BLaER1 (cell line): ENCODE results near the gene DCAF7.

Source experiments
- H3K27ac ChIP-seq: shearing (Covaris generic); formaldehyde crosslinking; 2 replicates; pipeline ENCODE4 v1.8.1; 2022
- H3K27me3 ChIP-seq: shearing (Covaris generic); formaldehyde crosslinking; 2 replicates; pipeline ENCODE4 v1.8.1; 2022
- H3K36me3 ChIP-seq: shearing (Covaris generic); formaldehyde crosslinking; 2 replicates; pipeline ENCODE4 v1.8.1; 2022
- H3K4me1 ChIP-seq: shearing (Covaris generic); formaldehyde crosslinking; 2 replicates; pipeline ENCODE4 v1.8.1; 2022
- H3K4me2 ChIP-seq: shearing (Covaris generic); formaldehyde crosslinking; 2 replicates; pipeline ENCODE4 v1.8.1; 2022
- H3K4me3 ChIP-seq: shearing (Covaris generic); formaldehyde crosslinking; 2 replicates; pipeline ENCODE4 v1.8.1; 2022
- H3K9ac ChIP-seq: shearing (Covaris generic); formaldehyde crosslinking; 2 replicates; pipeline ENCODE4 v1.8.1; 2022
- H3K9me3 ChIP-seq: shearing (Covaris generic); formaldehyde crosslinking; 2 replicates; pipeline ENCODE4 v1.8.1; 2022
- H4K20me1 ChIP-seq: shearing (Covaris generic); formaldehyde crosslinking; 2 replicates; pipeline ENCODE4 v1.8.1; 2022
- Cebpa-rat ChIP-seq: shearing (Covaris generic); IDR thresholded peaks from 2 replicates; pipeline ENCODE4 v1.8.1; 2022

The DCAF7 gene

DNA sequence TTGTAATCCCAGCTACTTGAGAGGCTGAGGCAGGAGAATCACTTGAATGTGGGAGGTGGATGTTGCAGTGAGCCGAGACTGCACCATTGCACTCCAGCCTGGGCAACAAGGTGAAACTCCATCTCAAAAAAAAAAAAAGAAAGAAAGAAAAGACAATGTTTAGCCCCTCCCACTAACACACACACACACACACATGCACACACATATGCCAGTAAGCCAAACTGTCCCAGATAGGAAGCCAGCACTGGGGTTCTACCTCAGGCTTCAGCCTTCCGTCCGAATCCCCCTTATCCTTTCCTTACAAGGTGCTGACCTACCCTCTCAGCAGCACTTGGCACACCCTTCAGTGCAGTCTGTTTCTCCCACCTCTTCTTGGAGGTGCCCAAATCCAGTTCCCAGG lies 35.8 kb upstream of the DCAF7 start:
- H3K4me2 ChIP-seq = no peak overlapping the region

GRCh38 chr17:63514974-63515373 lies 35.3 kb upstream of the DCAF7 start:
- no peak overlapping the region for H3K4me3 ChIP-seq
- no peaks in the 10 kb centered on the region for H3K27me3 ChIP-seq
- no peak for TF ChIP-seq Cebpa-rat
- no peaks in the 10 kb centered on the region for H4K20me1 ChIP-seq
- H3K27ac ChIP-seq = no peak overlapping the region
- H3K4me2 ChIP-seq = no peak overlapping the region
- H3K4me1 ChIP-seq = no peaks in the 10 kb centered on the region
- H3K9me3 ChIP-seq = no peaks in the 10 kb centered on the region
- no peak overlapping the region for H3K9ac ChIP-seq
- no peaks in the 10 kb centered on the region for H3K36me3 ChIP-seq

More for the DNA sequence above, 35.8 kb upstream of the DCAF7 start:
- Histone ChIP-seq H3K27me3 (no peaks in the 10 kb centered on the region), H3K4me3 (no peak overlapping the region), H3K4me1 (no peaks in the 10 kb centered on the region), H3K27ac (no peak overlapping the region), H3K9me3 (no peaks in the 10 kb centered on the region), H4K20me1 (no peaks in the 10 kb centered on the region), H3K9ac (no peak overlapping the region), H3K36me3 (no peaks in the 10 kb centered on the region)
- no peak for TF ChIP-seq Cebpa-rat

- Histone ChIP-seq H3K4me3 (no peak overlapping the region), H4K20me1 (no peaks in the 10 kb centered on the region; the same call in 1 of the 2 replicates), H3K9me3 (no peaks in the 10 kb centered on the region), H3K36me3 (no peaks in the 10 kb centered on the region), H3K4me2 (no peak overlapping the region), H3K27me3 (no peaks in the 10 kb centered on the region), H3K27ac (no peak overlapping the region), H3K4me1 (no peaks in the 10 kb centered on the region), H3K9ac (no peak overlapping the region)
- TF ChIP-seq Cebpa-rat = no peak
Observed at GRCh38 chr17:63515426-63515825, 34.9 kb upstream of the DCAF7 start.

- Histone ChIP-seq H3K9ac (no peak overlapping the region), H3K27ac (no peak overlapping the region), H3K9me3 (no peaks in the 10 kb centered on the region), H3K27me3 (no peaks in the 10 kb centered on the region), H3K4me2 (no peak overlapping the region), H3K36me3 (no peaks in the 10 kb centered on the region), H4K20me1 (peaks cover 13% of the 10 kb centered on the region; the same call in 1 of the 2 replicates), H3K4me1 (no peaks in the 10 kb centered on the region), H3K4me3 (no peak overlapping the region)
- TF ChIP-seq Cebpa-rat = no peak
Observed at GRCh38 chr17:63516910-63517824, 33.1 kb upstream of the DCAF7 start.

DNA sequence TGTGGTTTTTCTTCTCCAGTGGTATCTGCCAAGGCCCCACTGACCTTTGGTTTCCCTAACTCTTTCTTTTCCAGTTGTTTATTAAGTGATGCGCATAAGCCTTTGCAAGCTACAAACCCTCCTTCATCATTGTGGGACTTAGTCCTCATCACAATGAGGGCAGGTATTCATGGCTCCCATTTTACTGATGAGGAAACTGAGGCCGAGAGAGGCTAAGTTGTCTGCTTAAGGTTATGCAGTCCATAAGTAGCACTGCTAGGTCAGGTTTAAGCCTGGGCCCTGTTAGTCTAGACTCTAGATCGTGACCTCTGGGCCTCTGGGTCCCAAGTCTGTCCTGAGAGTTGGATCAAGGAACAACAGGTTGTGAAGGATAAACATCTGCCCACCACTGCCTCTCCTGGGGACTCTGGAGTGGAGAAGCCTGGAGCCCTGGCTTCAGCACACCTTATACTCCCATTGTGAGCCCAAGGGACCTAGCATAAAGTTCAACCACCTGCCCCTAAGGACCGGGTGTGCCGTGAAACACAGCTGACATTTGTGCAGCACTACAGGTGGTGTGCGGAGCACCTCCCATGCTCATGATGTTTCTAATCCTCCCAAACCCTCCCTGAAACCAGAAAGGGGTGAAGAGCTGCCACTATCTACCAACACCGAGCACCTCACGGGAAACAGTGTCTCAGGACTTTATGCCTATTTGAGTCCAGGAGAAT lies 32.3 kb upstream of the DCAF7 start:
- no peaks in the 10 kb centered on the region for H3K4me1 ChIP-seq
- H3K4me2 ChIP-seq = no peak overlapping the region
- no peak for TF ChIP-seq Cebpa-rat
- no peak overlapping the region for H3K9ac ChIP-seq
- H3K27me3 ChIP-seq = no peaks in the 10 kb centered on the region
- no peak overlapping the region for H3K4me3 ChIP-seq
- H3K9me3 ChIP-seq = no peaks in the 10 kb centered on the region
- no peaks in the 10 kb centered on the region for H3K36me3 ChIP-seq
- H4K20me1 ChIP-seq = peaks cover 19% of the 10 kb centered on the region; the same call in 1 of the 2 replicates
- H3K27ac ChIP-seq = no peak overlapping the region

DNA sequence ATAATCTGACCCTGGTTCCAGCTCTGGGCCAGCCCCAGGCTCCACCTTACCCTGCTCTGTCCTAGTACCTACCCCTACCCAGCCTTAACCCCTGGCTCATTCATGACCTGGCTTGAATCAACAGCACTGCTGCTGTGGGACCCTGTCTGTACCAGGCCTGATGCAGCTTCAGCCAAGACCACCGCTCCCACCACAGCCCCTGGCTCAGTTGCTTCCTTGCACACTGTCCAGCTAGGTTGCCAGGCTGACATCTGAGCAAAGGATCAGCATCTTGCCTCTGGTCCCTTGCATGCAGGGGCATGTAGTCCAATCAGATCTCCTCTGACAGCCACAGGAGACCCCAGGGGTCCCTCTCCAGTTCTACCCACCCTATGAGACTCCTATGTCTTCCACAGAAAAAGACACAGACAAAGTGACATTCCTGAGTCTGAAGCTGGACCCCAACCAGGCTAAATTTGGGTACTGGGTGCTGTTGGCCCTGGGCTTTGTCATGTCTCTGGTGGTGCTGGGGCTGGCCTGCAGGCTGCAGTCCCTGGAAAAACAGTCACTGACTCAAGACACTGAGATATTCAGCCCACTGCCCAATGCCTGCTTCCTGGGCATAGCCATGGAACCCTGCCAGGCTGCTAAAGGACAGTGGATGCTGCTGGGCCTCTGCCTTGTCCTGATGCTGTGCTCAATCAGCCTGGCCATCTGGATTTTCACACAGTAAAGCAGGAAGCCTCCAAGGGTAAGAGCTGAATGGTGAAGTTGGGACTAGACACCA lies 31.0 kb upstream of the DCAF7 start:
- no peak overlapping the region for H3K4me3 ChIP-seq
- no peaks in the 10 kb centered on the region for H3K36me3 ChIP-seq
- no peaks in the 10 kb centered on the region for H3K27me3 ChIP-seq
- no peak overlapping the region for H3K27ac ChIP-seq
- H3K9ac ChIP-seq = no peak overlapping the region
- no peaks in the 10 kb centered on the region for H3K4me1 ChIP-seq
- no peak for TF ChIP-seq Cebpa-rat
- H3K4me2 ChIP-seq = no peak overlapping the region
- no peaks in the 10 kb centered on the region for H3K9me3 ChIP-seq
- H4K20me1 ChIP-seq = peaks cover 30% of the 10 kb centered on the region; the same call in 1 of the 2 replicates

- no peaks in the 10 kb centered on the region for H3K9me3 ChIP-seq
- no peaks in the 10 kb centered on the region for H3K36me3 ChIP-seq
- TF ChIP-seq Cebpa-rat = no peak
- no peak overlapping the region for H3K9ac ChIP-seq
- peaks cover 39% of the 10 kb centered on the region; the same call in 1 of the 2 replicates for H4K20me1 ChIP-seq
- no peak overlapping the region for H3K4me2 ChIP-seq
- no peak overlapping the region for H3K4me3 ChIP-seq
- H3K27ac ChIP-seq = no peak overlapping the region
- no peaks in the 10 kb centered on the region for H3K4me1 ChIP-seq
- H3K27me3 ChIP-seq = no peaks in the 10 kb centered on the region
Observed at GRCh38 chr17:63519972-63520882, 30.1 kb upstream of the DCAF7 start.

DNA sequence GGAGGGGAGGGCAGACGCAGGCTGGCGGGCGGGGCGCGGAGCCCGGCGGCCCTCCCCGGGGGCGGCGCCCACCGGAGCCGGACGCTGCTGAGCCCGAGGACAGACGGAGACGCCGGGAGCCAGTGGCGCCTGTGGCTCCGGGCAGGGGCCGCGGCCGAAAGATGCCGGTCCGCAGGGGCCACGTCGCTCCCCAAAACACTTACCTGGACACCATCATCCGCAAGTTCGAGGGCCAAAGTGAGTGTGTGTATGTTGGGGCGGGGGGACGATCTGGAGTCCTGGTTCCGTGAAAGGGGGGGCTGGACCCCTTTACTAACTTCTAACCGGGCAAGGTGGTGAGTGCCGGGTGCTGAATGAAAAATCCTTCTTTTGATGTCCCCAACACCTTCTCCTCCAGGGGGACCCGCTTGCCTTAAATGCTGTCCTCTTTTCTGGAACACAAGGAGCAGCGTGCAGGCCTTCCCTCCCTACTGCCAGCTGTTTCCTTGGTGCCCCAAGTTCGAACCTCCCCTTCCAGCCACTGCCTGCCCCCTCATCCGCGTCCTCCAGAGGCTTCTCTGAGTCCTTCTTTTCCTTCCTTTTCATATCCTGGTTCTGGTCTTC lies 26.9 kb upstream of the DCAF7 start, which contains the start of gene KCNH6:
Gene KCNH6, plus strand, starts transcription at position 106 of the 603 bp plus-strand sequence. Its CDS starts 56 bp downstream, at position 162.
- H3K4me1 ChIP-seq = no peaks in the 10 kb centered on the region
- H3K27me3 ChIP-seq = no peaks in the 10 kb centered on the region
- peaks cover 49% of the 10 kb centered on the region; the same call in 1 of the 2 replicates for H4K20me1 ChIP-seq
- no peak within 1 kb of the TSS for H3K4me3 ChIP-seq
- no peak within 1 kb of the TSS for H3K27ac ChIP-seq
- H3K4me2 ChIP-seq = peak within 1 kb of the TSS; percentile 45
- H3K9me3 ChIP-seq = no peaks in the 10 kb centered on the region
- no peak for TF ChIP-seq Cebpa-rat
- no peak within 1 kb of the TSS for H3K9ac ChIP-seq
- H3K36me3 ChIP-seq = no peaks in the 10 kb centered on the region
